Upper lobe of left lung (tissue), 6 donors: ENCODE results near the gene PRR20G. TPM values are rescaled to one million over a fixed set of nuclear protein-coding genes. Genes with fewer than 3 reads are reported as not detected.

Experiments used
- ATAC-seq, 2 donors: fragments of 200-7000 bp; cut with Tn5 transposase; one replicate each; pipeline ENCODE4 v1.9.1; 2022; ENCODE audit warnings: mild to moderate bottlenecking in 2 of 2, moderate library complexity in 2 of 2; ENCODE audit not compliant: low FRiP score in 2 of 2
- DNase-seq, 2 donors: peaks; one replicate each; pipeline ENCODE4 v3.0.0-alpha.2; 2019 to 2020
- H3K27ac ChIP-seq, 4 donors: fragments of 200-600 bp; sonication (generic); one replicate each; pipeline ENCODE4 v1.5.1; 2016 to 2019
- H3K27me3 ChIP-seq, 4 donors: fragments of 200-600 bp; sonication (generic); one replicate each; pipeline ENCODE4 v1.5.1; 2017 to 2019
- H3K36me3 ChIP-seq, 4 donors: fragments of 200-600 bp; sonication (generic); one replicate each; pipeline ENCODE4 v1.5.1; 2016 to 2019
- H3K4me1 ChIP-seq, 4 donors: fragments of 200-600 bp; sonication (generic); one replicate each; pipeline ENCODE4 v1.5.1; 2018 to 2019
- H3K4me3 ChIP-seq, 4 donors: fragments of 200-600 bp; sonication (generic); one replicate each; pipeline ENCODE4 v1.5.1; 2017 to 2019; ENCODE audit warnings: mild to moderate bottlenecking in 2 of 4, moderate library complexity in 1 of 4
- H3K9me3 ChIP-seq, 4 donors: fragments of 200-600 bp; sonication (generic); one replicate each; pipeline ENCODE4 v1.5.1; 2018 to 2019
- EP300 ChIP-seq, 4 donors: sonication (generic); formaldehyde crosslinking; IDR thresholded peaks; one replicate each; pipeline ENCODE4 v1.5.1; 2017; ENCODE audit warnings: antibody characterized with exemption in 4 of 4, control low read depth in 2 of 4
- POLR2A ChIP-seq, 4 donors: fragments of 450-650 bp; IDR thresholded peaks; one replicate each; pipeline ENCODE4 v1.5.1; 2016 to 2017; ENCODE audit warnings: antibody characterized with exemption in 4 of 4, mild to moderate bottlenecking in 2 of 4
- POLR2AphosphoS5 ChIP-seq, 2 donors: sonication (generic); formaldehyde crosslinking; IDR thresholded peaks; one replicate each; pipeline ENCODE4 v1.5.1; 2017; ENCODE audit warnings: antibody characterized with exemption in 2 of 2
- WGBS, 2 donors: methylation state at CpG; one replicate each; pipeline ENCODE4 v1.1.5; 2017 to 2018; 5-methylcytosine and 5-hydroxymethylcytosine counted together
- total RNA-seq, 6 donors: library from RNA; depleted of rRNA in 4 of 6; stranded (reverse); fragments of >200 nt in 4 of 6; gene quantifications; one replicate each; pipeline versions ENCODE4 v1.1.0 to v1.2.1, GENCODE V29; 2016 to 2021
- TF ChIP-seq, protein P1 (sequence below), 6 experiments: fragments of 450-650 bp in 4 of 6; fragments of 200-600 bp in 2 of 6; sonication (generic) in 2 of 6; IDR thresholded peaks; one replicate each; pipeline ENCODE4 v1.5.1; 2016 to 2019; ENCODE audit warnings: antibody characterized with exemption in 6 of 6
- donor health status: DM: no; HTN: no; CAD: no; lungs with moderate emphysema.
- donor health status: DM: no; HTN: yes; CAD: no; lungs with severe emphysema.

PRR20G gene
- total RNA-seq, 6 donors from 2014 or later, result not detected

DNA sequence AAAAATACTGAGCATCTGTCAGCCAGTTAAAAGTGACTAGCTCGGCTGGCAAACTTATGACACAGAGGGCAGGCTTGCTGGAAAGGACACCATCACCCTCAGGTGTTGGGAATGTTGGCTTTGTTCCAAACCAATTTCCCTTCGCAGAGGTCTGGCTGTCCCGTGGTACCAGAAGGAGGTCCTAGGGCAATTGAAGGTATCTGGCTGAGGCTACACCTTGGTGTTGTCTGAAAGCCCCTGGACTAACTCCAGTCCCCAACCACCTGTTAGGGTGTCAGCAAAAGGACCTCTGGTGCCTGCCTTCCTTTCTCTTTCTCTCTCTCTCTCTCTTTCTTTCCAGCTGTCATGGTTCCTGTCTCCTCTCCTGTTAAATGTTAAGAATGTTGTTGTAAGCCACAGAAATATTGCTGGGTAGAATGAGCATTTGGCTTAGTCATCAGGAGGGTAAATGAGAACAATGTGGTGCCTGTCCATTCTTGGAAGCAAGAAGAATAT lies 12.5 kb downstream of the PRR20G start:
- H3K9me3 ChIP-seq, result no peaks in the 10 kb centered on the region
- TF ChIP-seq, protein P1, sequence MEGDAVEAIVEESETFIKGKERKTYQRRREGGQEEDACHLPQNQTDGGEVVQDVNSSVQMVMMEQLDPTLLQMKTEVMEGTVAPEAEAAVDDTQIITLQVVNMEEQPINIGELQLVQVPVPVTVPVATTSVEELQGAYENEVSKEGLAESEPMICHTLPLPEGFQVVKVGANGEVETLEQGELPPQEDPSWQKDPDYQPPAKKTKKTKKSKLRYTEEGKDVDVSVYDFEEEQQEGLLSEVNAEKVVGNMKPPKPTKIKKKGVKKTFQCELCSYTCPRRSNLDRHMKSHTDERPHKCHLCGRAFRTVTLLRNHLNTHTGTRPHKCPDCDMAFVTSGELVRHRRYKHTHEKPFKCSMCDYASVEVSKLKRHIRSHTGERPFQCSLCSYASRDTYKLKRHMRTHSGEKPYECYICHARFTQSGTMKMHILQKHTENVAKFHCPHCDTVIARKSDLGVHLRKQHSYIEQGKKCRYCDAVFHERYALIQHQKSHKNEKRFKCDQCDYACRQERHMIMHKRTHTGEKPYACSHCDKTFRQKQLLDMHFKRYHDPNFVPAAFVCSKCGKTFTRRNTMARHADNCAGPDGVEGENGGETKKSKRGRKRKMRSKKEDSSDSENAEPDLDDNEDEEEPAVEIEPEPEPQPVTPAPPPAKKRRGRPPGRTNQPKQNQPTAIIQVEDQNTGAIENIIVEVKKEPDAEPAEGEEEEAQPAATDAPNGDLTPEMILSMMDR (IDR thresholded peaks at IDR 0.05), result no peak
- TF ChIP-seq EP300 (IDR thresholded peaks at IDR 0.05), result no peak
- no peak for TF ChIP-seq POLR2AphosphoS5 (IDR thresholded peaks at IDR 0.05)
- no peak for TF ChIP-seq POLR2A (IDR thresholded peaks at IDR 0.05)
- H3K4me3 ChIP-seq, result no peak overlapping the region
- H3K4me1 ChIP-seq, result no peaks in the 10 kb centered on the region
- DNase-seq, result no peak
- H3K36me3 ChIP-seq, result no peaks in the 10 kb centered on the region
- no peaks in the 10 kb centered on the region for H3K27me3 ChIP-seq
- no peak for ATAC-seq
- no peak overlapping the region for H3K27ac ChIP-seq
- WGBS, 2 donors, result 57 to 65% methylated on average over 3 of the region's 3 CpGs

GRCh38 chr3:127274200-127274760 lies 13.6 kb downstream of the PRR20G start:
- Histone ChIP-seq H3K4me1 (no peaks in the 10 kb centered on the region), H3K4me3 (no peak overlapping the region), H3K27ac (no peak overlapping the region), H3K36me3 (no peaks in the 10 kb centered on the region), H3K27me3 (no peaks in the 10 kb centered on the region), H3K9me3 (peaks cover 0 to 3% (median 1%) of the 10 kb centered on the region in 4 donors)
- no peak for TF ChIP-seq POLR2AphosphoS5 (IDR thresholded peaks at IDR 0.05)
- TF ChIP-seq, protein P1 (IDR thresholded peaks at IDR 0.05), result no peak
- no peak for TF ChIP-seq EP300 (IDR thresholded peaks at IDR 0.05)
- TF ChIP-seq POLR2A (IDR thresholded peaks at IDR 0.05), result no peak
- 67 to 93% methylated on average over 3 to 6 of the region's 6 CpGs for WGBS, 2 donors
- ATAC-seq (peak in 1 of 2 donors; percentile 16), DNase-seq (no peak)

GRCh38 chr3:127273206-127273605 lies 14.6 kb downstream of the PRR20G start:
- TF ChIP-seq, protein P1 (IDR thresholded peaks at IDR 0.05), result no peak
- TF ChIP-seq EP300 (IDR thresholded peaks at IDR 0.05) (no peak), POLR2AphosphoS5 (IDR thresholded peaks at IDR 0.05) (no peak), POLR2A (IDR thresholded peaks at IDR 0.05) (no peak)
- Histone ChIP-seq H3K9me3 (peaks cover 0 to 11% (median 10%) of the 10 kb centered on the region in 4 donors), H3K36me3 (no peaks in the 10 kb centered on the region), H3K4me1 (no peaks in the 10 kb centered on the region), H3K27me3 (no peaks in the 10 kb centered on the region), H3K27ac (no peak overlapping the region), H3K4me3 (no peak overlapping the region)
- DNase-seq (no peak), ATAC-seq (no peak)
- WGBS, 2 donors, result 56 to 69% methylated on average over 2 of the region's 2 CpGs

DNA sequence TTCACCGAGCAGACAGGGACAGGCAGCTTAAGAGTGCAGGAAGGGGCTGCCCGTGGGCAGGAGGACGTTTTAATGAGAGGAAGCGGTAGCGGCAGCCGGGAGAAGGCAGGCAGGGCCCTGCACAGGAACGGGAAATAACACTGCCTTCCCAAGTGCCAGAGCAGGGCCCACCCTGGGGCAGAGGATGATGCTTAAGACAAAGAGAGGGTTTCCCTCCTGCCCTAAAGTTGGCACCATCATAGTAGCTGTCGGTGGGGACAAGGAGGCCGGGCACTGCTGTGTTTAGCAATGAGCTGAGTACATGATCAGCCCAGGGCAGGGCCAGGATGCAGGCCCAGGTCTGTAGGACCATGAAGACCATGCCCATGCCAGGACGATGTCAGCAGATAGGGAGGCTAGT lies 21.7 kb downstream of the PRR20G start:
- ATAC-seq, result no peak
- no peak for DNase-seq
- 41% methylated on average over 9 to 10 of the region's 10 CpGs for WGBS, 2 donors

More for the DNA sequence above, 21.7 kb downstream of the PRR20G start:
- Histone ChIP-seq H3K4me3 (no peak overlapping the region), H3K27me3 (no peaks in the 10 kb centered on the region), H3K27ac (no peak overlapping the region), H3K9me3 (peaks cover 0 to 13% (median 10%) of the 10 kb centered on the region in 4 donors), H3K4me1 (no peaks in the 10 kb centered on the region), H3K36me3 (no peaks in the 10 kb centered on the region)
- TF ChIP-seq POLR2A (IDR thresholded peaks at IDR 0.05) (no peak), EP300 (IDR thresholded peaks at IDR 0.05) (no peak), POLR2AphosphoS5 (IDR thresholded peaks at IDR 0.05) (no peak)
- TF ChIP-seq, protein P1 (IDR thresholded peaks at IDR 0.05), result no peak
